ENCODE measurements around the gene PHF8.
A peak's percentile ranks its signal among the peaks of the same experiment; 100 is the strongest.

The PHF8 gene

DNA sequence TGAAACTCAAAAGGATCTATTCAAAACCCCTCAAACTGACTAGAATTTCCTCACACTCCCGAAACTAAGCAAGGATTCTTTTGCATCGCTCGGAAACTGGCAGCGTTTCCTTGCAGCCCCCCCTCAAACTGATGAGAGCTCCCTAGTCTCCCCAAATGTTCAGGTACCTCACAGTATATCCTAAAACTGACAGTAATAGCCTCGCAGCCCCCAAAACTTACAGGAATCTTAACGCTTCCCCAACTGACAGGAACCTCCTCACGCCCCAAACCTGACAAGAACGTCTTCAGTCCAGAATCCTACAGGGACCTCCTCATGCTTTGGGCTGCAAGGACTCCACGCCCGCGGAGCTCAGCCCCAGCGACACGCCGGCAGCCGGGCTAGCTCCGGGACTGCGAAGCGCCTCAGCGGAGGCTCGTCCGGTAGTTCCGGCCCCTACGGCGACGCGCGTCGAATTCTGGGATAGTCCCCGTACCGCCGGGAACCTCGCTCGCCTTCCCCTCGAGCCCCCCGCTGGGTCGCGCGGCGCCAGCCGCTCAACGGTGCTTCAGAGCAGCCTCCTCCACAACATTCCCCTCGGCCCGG is 640 bp downstream of the PHF8 start:
- no peaks in the 10 kb centered on the region for H3K27me3 ChIP-seq (replicated peaks; ENCODE audit: control insufficient read depth, insufficient read depth, low read length)

DNA sequence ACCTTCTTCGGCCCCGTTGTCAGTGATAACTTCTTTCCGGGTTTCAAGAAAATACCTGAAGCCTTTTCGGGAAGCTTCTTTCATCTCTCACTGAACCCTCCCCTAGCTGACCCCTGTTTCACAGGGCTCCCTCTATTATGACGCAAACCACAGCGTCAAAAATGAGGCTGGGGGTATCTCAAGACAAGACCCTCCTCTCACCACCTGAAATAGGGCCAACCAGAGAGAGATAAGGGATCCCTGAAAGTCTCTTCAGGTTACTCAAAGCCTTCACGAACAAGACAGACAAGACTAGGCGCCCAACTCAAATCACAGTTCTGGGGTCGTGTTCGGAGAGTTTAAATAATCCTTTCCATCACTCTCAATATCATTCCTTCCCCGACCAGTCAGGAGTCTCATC is 1.2 kb downstream of the PHF8 start:
- DNase-seq (ENCODE audit: extremely low read depth, insufficient read length): no peak
- Histone ChIP-seq H3K36me3 (ENCODE audit: control insufficient read depth, insufficient read depth, low read length) (no peaks in the 10 kb centered on the region; the same call in 1 of the 2 replicates), H3K27me3 (replicated peaks; ENCODE audit: control insufficient read depth, insufficient read depth, low read length) (no peaks in the 10 kb centered on the region), H3K4me3 (replicated peaks; ENCODE audit: low read depth, low read length) (peak overlapping the region; percentile 75)
- TF ChIP-seq, protein P1, sequence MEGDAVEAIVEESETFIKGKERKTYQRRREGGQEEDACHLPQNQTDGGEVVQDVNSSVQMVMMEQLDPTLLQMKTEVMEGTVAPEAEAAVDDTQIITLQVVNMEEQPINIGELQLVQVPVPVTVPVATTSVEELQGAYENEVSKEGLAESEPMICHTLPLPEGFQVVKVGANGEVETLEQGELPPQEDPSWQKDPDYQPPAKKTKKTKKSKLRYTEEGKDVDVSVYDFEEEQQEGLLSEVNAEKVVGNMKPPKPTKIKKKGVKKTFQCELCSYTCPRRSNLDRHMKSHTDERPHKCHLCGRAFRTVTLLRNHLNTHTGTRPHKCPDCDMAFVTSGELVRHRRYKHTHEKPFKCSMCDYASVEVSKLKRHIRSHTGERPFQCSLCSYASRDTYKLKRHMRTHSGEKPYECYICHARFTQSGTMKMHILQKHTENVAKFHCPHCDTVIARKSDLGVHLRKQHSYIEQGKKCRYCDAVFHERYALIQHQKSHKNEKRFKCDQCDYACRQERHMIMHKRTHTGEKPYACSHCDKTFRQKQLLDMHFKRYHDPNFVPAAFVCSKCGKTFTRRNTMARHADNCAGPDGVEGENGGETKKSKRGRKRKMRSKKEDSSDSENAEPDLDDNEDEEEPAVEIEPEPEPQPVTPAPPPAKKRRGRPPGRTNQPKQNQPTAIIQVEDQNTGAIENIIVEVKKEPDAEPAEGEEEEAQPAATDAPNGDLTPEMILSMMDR (IDR thresholded peaks at IDR 0.05; ENCODE audit: insufficient read depth, low read length, poor library complexity, severe bottlenecking): no peak

More for the DNA sequence above, 640 bp downstream of the PHF8 start:
- Histone ChIP-seq H3K4me3 (replicated peaks; ENCODE audit: low read depth, low read length) (peak overlapping the region; percentile 75), H3K36me3 (ENCODE audit: control insufficient read depth, insufficient read depth, low read length) (no peaks in the 10 kb centered on the region; the same call in 1 of the 2 replicates)
- TF ChIP-seq, protein P1 (IDR thresholded peaks at IDR 0.05; ENCODE audit: insufficient read depth, low read length, poor library complexity, severe bottlenecking): no peak
- DNase-seq (ENCODE audit: extremely low read depth, insufficient read length): no peak

DNA sequence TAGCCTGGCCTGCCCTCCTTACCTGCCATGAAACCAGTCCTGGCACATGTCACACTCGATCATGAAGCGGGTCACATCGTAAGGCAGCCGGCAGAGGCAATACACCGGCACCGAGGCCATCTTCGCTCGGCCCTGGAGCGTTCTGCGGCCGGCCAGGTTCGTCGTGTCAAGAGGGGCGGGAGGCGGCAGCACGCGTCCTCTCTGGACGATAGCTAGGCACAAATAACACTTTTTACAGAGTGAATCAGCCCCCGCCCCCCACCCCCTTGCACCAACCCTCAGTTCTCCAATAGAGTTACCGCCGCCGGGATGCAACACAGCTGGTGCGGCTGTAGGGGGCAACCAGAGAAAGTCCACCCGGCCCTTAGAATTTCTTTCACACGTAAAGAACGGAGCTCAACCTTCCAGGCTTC is 1.7 kb downstream of the PHF8 start:
- peak; percentile 50 for DNase-seq (ENCODE audit: extremely low read depth, insufficient read length)
- peak overlapping the region; percentile 75 for H3K4me3 ChIP-seq (replicated peaks; ENCODE audit: low read depth, low read length)
- no peaks in the 10 kb centered on the region; the same call in 1 of the 2 replicates for H3K36me3 ChIP-seq (ENCODE audit: control insufficient read depth, insufficient read depth, low read length)
- no peaks in the 10 kb centered on the region for H3K27me3 ChIP-seq (replicated peaks; ENCODE audit: control insufficient read depth, insufficient read depth, low read length)
- TF ChIP-seq, protein P1 (IDR thresholded peaks at IDR 0.05; ENCODE audit: insufficient read depth, low read length, poor library complexity, severe bottlenecking): peak; percentile 33

DNA sequence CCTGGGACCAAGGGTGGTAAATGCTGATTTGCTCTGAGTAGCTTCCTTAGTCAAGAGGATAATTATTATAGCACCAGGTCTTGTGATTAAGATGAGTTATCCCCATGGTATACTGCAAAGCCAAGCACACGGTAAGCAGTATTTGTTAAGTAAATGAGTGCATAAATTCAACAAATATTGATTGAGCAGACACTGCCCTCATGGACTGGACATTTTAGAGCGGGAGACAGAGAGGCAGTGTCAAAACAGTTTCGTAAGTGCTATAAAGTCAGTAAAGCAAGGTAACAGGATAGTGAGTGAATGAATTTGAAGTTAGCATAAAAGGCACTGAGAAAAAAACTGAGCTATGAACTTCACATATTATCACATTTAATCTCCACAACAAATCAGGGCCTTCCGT is 13.9 kb downstream of the PHF8 start:
- no peaks in the 10 kb centered on the region for H3K27me3 ChIP-seq (replicated peaks; ENCODE audit: control insufficient read depth, insufficient read depth, low read length)
- TF ChIP-seq, protein P1 (IDR thresholded peaks at IDR 0.05; ENCODE audit: insufficient read depth, low read length, poor library complexity, severe bottlenecking): no peak
- H3K4me3 ChIP-seq (replicated peaks; ENCODE audit: low read depth, low read length): no peak overlapping the region
- no peak for DNase-seq (ENCODE audit: extremely low read depth, insufficient read length)
- peaks cover under 1% of the 10 kb centered on the region; the same call in 1 of the 2 replicates for H3K36me3 ChIP-seq (ENCODE audit: control insufficient read depth, insufficient read depth, low read length)

DNA sequence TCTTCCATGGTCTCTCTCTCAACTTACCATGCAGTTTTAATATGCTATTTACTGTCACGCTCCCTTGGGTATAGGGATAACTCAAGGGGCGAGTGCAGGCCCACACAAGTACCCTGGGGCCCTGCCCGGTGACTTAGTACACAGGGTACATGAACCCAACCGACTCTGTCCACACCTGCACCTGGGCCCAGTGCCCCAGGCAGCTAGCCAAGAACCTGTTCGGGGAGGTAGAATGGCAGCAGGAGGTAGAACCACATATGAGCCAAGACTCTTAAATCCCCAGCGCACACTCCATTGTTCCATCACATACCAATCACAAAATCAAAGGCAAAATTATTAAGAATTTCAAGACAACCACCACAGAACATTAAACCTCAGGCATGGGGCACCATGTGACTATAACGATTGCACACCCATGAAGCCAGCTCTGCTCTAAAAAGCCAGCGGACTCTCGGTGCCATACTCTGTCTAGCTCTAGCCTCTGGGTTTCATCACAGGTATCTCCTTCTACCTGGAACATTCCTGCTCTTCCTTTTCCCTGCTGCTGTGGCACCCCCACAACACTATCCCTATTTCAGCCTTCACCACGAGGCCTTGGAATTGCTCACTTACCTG is 14.6 kb downstream of the PHF8 start:
- Histone ChIP-seq H3K4me3 (replicated peaks; ENCODE audit: low read depth, low read length) (no peak overlapping the region), H3K27me3 (replicated peaks; ENCODE audit: control insufficient read depth, insufficient read depth, low read length) (no peaks in the 10 kb centered on the region), H3K36me3 (ENCODE audit: control insufficient read depth, insufficient read depth, low read length) (peaks cover 2% of the 10 kb centered on the region)
- TF ChIP-seq, protein P1 (IDR thresholded peaks at IDR 0.05; ENCODE audit: insufficient read depth, low read length, poor library complexity, severe bottlenecking): no peak
- DNase-seq (ENCODE audit: extremely low read depth, insufficient read length): no peak

Measured in GM06990 (cell line).